ENCODE measurements around the gene MT1HL1. TPM values are rescaled to one million over a fixed set of nuclear protein-coding genes. Genes with fewer than 3 reads are reported as not detected.
"Not testable (repeated sequence)": the region's sequence is repeated elsewhere in the genome, so short reads cannot be mapped to it uniquely, and the experiment has no call there.

MT1HL1 gene
- total RNA-seq, 3 donors from 2014 or later (not counting 1 experiment from before 2014, with no cell fraction given), result not detected

- Histone ChIP-seq H3K4me1 (ENCODE audit: control insufficient read depth, insufficient read depth, low read length) (no peaks in the 10 kb centered on the region), H3K27me3 (ENCODE audit: control insufficient read depth, insufficient read depth, low read length) (no peaks in the 10 kb centered on the region), H3K4me3 (ENCODE audit: low read length) (no peak overlapping the region), H3K9me3 (ENCODE audit: control insufficient read depth, insufficient read depth, low read length) (no peaks in the 10 kb centered on the region), H3K27ac (ENCODE audit: low read length) (no peak overlapping the region), H3K36me3 (ENCODE audit: control insufficient read depth, insufficient read depth, low read length) (no peaks in the 10 kb centered on the region)
- Mint-ChIP-seq H3K4me1 (no peaks in the 10 kb centered on the region), H3K36me3 (no peaks in the 10 kb centered on the region), H3K9me3 (peaks cover 0 to 6% of the 10 kb centered on the region in 2 donors), H3K27me3 (ENCODE audit: low read depth in 2 of 2) (peaks cover 0 to 8% of the 10 kb centered on the region in 2 donors), H3K4me3 (no peak overlapping the region), H3K27ac (no peak overlapping the region)
- WGBS (ENCODE audit: insufficient coverage), result 82% methylated on average over 4 of the region's 6 CpGs
- ATAC-seq (no peak), DNase-seq (no peak)
- intact Hi-C loops (cut with micrococcal nuclease), result no loop called here
- no peak for TF ChIP-seq CTCF (IDR thresholded peaks at IDR 0.05)
Observed at GRCh38 chr1:236975461-236975860, 28.8 kb downstream of the MT1HL1 start.

GRCh38 chr1:236974025-236974424 lies 30.2 kb downstream of the MT1HL1 start:
- H3K4me1 ChIP-seq (ENCODE audit: control insufficient read depth, insufficient read depth, low read length); H3K27me3 Mint-ChIP-seq (ENCODE audit: low read depth in 2 of 2); intact Hi-C loops (cut with micrococcal nuclease); H3K4me1 Mint-ChIP-seq; ATAC-seq; H3K9me3 ChIP-seq (ENCODE audit: control insufficient read depth, insufficient read depth, low read length); H3K36me3 Mint-ChIP-seq; H3K4me3 Mint-ChIP-seq; DNase-seq; H3K27ac Mint-ChIP-seq; H3K9me3 Mint-ChIP-seq; H3K36me3 ChIP-seq (ENCODE audit: control insufficient read depth, insufficient read depth, low read length); H3K27ac ChIP-seq (ENCODE audit: low read length); H3K4me3 ChIP-seq (ENCODE audit: low read length); H3K27me3 ChIP-seq (ENCODE audit: control insufficient read depth, insufficient read depth, low read length): not testable (repeated sequence)
- WGBS (ENCODE audit: insufficient coverage), result 78% methylated on average over 5 of the region's 5 CpGs

- no peak for TF ChIP-seq CTCF (IDR thresholded peaks at IDR 0.05)
- H3K27ac ChIP-seq (ENCODE audit: low read length), result no peak overlapping the region
- 92% methylated on average over 3 of the region's 6 CpGs for WGBS (ENCODE audit: insufficient coverage)
- DNase-seq (no peak), ATAC-seq (no peak)
- H3K9me3 ChIP-seq (ENCODE audit: control insufficient read depth, insufficient read depth, low read length), result no peaks in the 10 kb centered on the region
- peaks cover 0 to 7% of the 10 kb centered on the region in 2 donors for H3K27me3 Mint-ChIP-seq (ENCODE audit: low read depth in 2 of 2)
- no peaks in the 10 kb centered on the region for H3K4me1 Mint-ChIP-seq
- H3K27me3 ChIP-seq (ENCODE audit: control insufficient read depth, insufficient read depth, low read length), result no peaks in the 10 kb centered on the region
- intact Hi-C loops (cut with micrococcal nuclease), result no loop called here
- H3K9me3 Mint-ChIP-seq, result peaks cover 0 to 4% of the 10 kb centered on the region in 2 donors
- H3K27ac Mint-ChIP-seq, result no peak overlapping the region
- no peaks in the 10 kb centered on the region for H3K36me3 ChIP-seq (ENCODE audit: control insufficient read depth, insufficient read depth, low read length)
- no peaks in the 10 kb centered on the region for H3K4me1 ChIP-seq (ENCODE audit: control insufficient read depth, insufficient read depth, low read length)
- H3K36me3 Mint-ChIP-seq, result no peaks in the 10 kb centered on the region
- no peak overlapping the region for H3K4me3 ChIP-seq (ENCODE audit: low read length)
- H3K4me3 Mint-ChIP-seq, result no peak overlapping the region
Observed at GRCh38 chr1:236966636-236967035, 37.6 kb downstream of the MT1HL1 start.

- Mint-ChIP-seq H3K27me3 (ENCODE audit: low read depth in 2 of 2) (peaks cover 2 to 10% of the 10 kb centered on the region in 2 donors), H3K36me3 (no peaks in the 10 kb centered on the region), H3K4me1 (no peaks in the 10 kb centered on the region), H3K27ac (no peak overlapping the region), H3K4me3 (no peak overlapping the region), H3K9me3 (peaks cover 2 to 6% of the 10 kb centered on the region in 2 donors)
- Histone ChIP-seq H3K9me3 (ENCODE audit: control insufficient read depth, insufficient read depth, low read length) (no peaks in the 10 kb centered on the region), H3K27ac (ENCODE audit: low read length) (no peak overlapping the region), H3K4me3 (ENCODE audit: low read length) (no peak overlapping the region), H3K36me3 (ENCODE audit: control insufficient read depth, insufficient read depth, low read length) (no peaks in the 10 kb centered on the region), H3K27me3 (ENCODE audit: control insufficient read depth, insufficient read depth, low read length) (no peaks in the 10 kb centered on the region), H3K4me1 (ENCODE audit: control insufficient read depth, insufficient read depth, low read length) (no peaks in the 10 kb centered on the region)
- ATAC-seq (no peak), DNase-seq (no peak)
- 79% methylated on average over 2 of the region's 2 CpGs for WGBS (ENCODE audit: insufficient coverage)
- no peak for TF ChIP-seq CTCF (IDR thresholded peaks at IDR 0.05)
- intact Hi-C loops (cut with micrococcal nuclease), result no loop called here
Observed at GRCh38 chr1:236963920-236964319, 40.3 kb downstream of the MT1HL1 start.
